Ascending aorta (tissue), 2 donors: ENCODE data around the gene PFAS. TPM values are rescaled to one million over a fixed set of nuclear protein-coding genes. Genes with fewer than 3 reads are reported as not detected.

ENCODE experiments used
- DNase-seq, 2 donors: peaks; one replicate each; pipeline ENCODE4 v3.0.0-alpha.2; 2019; ENCODE audit warnings: low spot score in 2 of 2
- H3K27ac ChIP-seq, 2 donors: fragments of 200-600 bp; sonication (generic); one replicate each; pipeline ENCODE4 v1.5.1; 2016 to 2017; ENCODE audit warnings: mild to moderate bottlenecking in 1 of 2
- H3K27me3 ChIP-seq: fragments of 200-600 bp; sonication (generic); one replicate; pipeline ENCODE4 v1.5.1; 2017
- H3K36me3 ChIP-seq, 2 donors: fragments of 200-600 bp; sonication (generic); one replicate each; pipeline ENCODE4 v1.5.1; 2016
- H3K4me1 ChIP-seq, 2 donors: fragments of 200-600 bp; sonication (generic); one replicate each; pipeline ENCODE4 v1.5.1; 2016 to 2017; ENCODE audit warnings: mild to moderate bottlenecking in 1 of 2
- H3K4me3 ChIP-seq, 2 donors: fragments of 200-600 bp; sonication (generic); one replicate each; pipeline ENCODE4 v1.5.1; 2016 to 2017; ENCODE audit warnings: mild to moderate bottlenecking in 1 of 2
- H3K9me3 ChIP-seq, 2 donors: fragments of 200-600 bp; sonication (generic); one replicate each; pipeline ENCODE4 v1.5.1; 2016
- CTCF ChIP-seq, 3 experiments: fragments of 200-600 bp in 2 of 3; fragments of 450-650 bp in 1 of 3; sonication (generic) in 2 of 3; IDR thresholded peaks; one replicate each; pipeline ENCODE4 v1.5.1; 2016 to 2019; ENCODE audit warnings: antibody characterized with exemption in 3 of 3, mild to moderate bottlenecking in 1 of 3, moderate library complexity in 1 of 3
- intact Hi-C: fragments of 100-400 bp; cut with DNase I; formaldehyde crosslinking; loops from one replicate; pipeline ENCODE4 v1.15.1; 2023
- total RNA-seq: library from RNA; depleted of rRNA; stranded (reverse); fragments of >200 nt; gene quantifications from one replicate; pipeline ENCODE4 v1.1.0, GENCODE V29; 2016

Gene PFAS
- total RNA-seq, 1 donor from 2014 or later: 108 TPM

- Histone ChIP-seq H3K4me3 (no peak overlapping the region), H3K27ac (no peak overlapping the region), H3K4me1 (no peaks in the 10 kb centered on the region), H3K27me3 (no peaks in the 10 kb centered on the region), H3K9me3 (no peaks in the 10 kb centered on the region), H3K36me3 (no peaks in the 10 kb centered on the region)
- DNase-seq: no peak
- TF ChIP-seq CTCF (IDR thresholded peaks at IDR 0.05): no peak
- intact Hi-C loops: no loop called here
Observed at GRCh38 chr17:8310601-8311123, 61.6 kb downstream of the PFAS start.

- intact Hi-C loops: no loop called here
- H3K27ac ChIP-seq: no peak overlapping the region
- no peak for DNase-seq
- H3K36me3 ChIP-seq: no peaks in the 10 kb centered on the region
- no peak for TF ChIP-seq CTCF (IDR thresholded peaks at IDR 0.05)
- H3K4me3 ChIP-seq: no peak overlapping the region
- H3K27me3 ChIP-seq: no peaks in the 10 kb centered on the region
- no peaks in the 10 kb centered on the region for H3K4me1 ChIP-seq
- no peaks in the 10 kb centered on the region for H3K9me3 ChIP-seq
Observed at GRCh38 chr17:8311131-8311790, 62.2 kb downstream of the PFAS start.

GRCh38 chr17:8312251-8312650, 63.2 kb downstream of the PFAS start:
- H3K9me3 ChIP-seq: no peaks in the 10 kb centered on the region
- intact Hi-C loops: no loop called here
- H3K36me3 ChIP-seq: no peaks in the 10 kb centered on the region
- no peak overlapping the region for H3K27ac ChIP-seq
- no peak for DNase-seq
- H3K4me1 ChIP-seq: no peaks in the 10 kb centered on the region
- no peak for TF ChIP-seq CTCF (IDR thresholded peaks at IDR 0.05)
- no peak overlapping the region for H3K4me3 ChIP-seq
- H3K27me3 ChIP-seq: no peaks in the 10 kb centered on the region

- Histone ChIP-seq H3K4me1 (no peaks in the 10 kb centered on the region), H3K9me3 (no peaks in the 10 kb centered on the region), H3K27me3 (no peaks in the 10 kb centered on the region), H3K27ac (no peak overlapping the region), H3K4me3 (no peak overlapping the region), H3K36me3 (no peaks in the 10 kb centered on the region)
- no peak for TF ChIP-seq CTCF (IDR thresholded peaks at IDR 0.05)
- intact Hi-C loops: no loop called here
- no peak for DNase-seq
Observed at GRCh38 chr17:8312726-8313600, 63.9 kb downstream of the PFAS start.

GRCh38 chr17:8314797-8315763, 66.0 kb downstream of the PFAS start:
- no peak overlapping the region for H3K4me3 ChIP-seq
- no peak for TF ChIP-seq CTCF (IDR thresholded peaks at IDR 0.05)
- H3K4me1 ChIP-seq: no peaks in the 10 kb centered on the region
- no peak overlapping the region for H3K27ac ChIP-seq
- no peak for DNase-seq
- H3K9me3 ChIP-seq: no peaks in the 10 kb centered on the region
- intact Hi-C loops: no loop called here
- H3K27me3 ChIP-seq: no peaks in the 10 kb centered on the region
- no peaks in the 10 kb centered on the region for H3K36me3 ChIP-seq
